CD4-positive, CD25-positive, alpha-beta regulatory T cell (primary cell): ENCODE results near the gene CDKAL1. TPM values are rescaled to one million over a fixed set of nuclear protein-coding genes. Genes with fewer than 3 reads are reported as not detected.
"Not testable (repeated sequence)": the region's sequence is repeated elsewhere in the genome, so short reads cannot be mapped to it uniquely, and the experiment has no call there.

Source experiments
- ATAC-seq, 2 donors: fragments of 150-1000 bp; cut with Tn5 transposase; one replicate each; pipeline ENCODE4 v1.10.0; 2021; ENCODE audit warnings: low read depth in 2 of 2, moderate number of reproducible peaks in 2 of 2, moderate library complexity in 1 of 2
- DNase-seq, 3 donors: peaks; one replicate each; pipeline versions ENCODE4 v3.0.0 to v3.0.0-alpha.2; 2012 to 2022; ENCODE audit warnings: mixed read lengths in 1 of 3
- H3K27ac ChIP-seq: one replicate; pipeline ENCODE4 v1.7.0; 2013; ENCODE audit warnings: mild to moderate bottlenecking, low read length; ENCODE audit not compliant: insufficient read depth, poor library complexity, severe bottlenecking
- H3K27me3 ChIP-seq: one replicate; pipeline ENCODE4 v1.7.0; 2013; ENCODE audit warnings: low read length; ENCODE audit not compliant: control insufficient read depth, insufficient read depth
- H3K36me3 ChIP-seq: one replicate; pipeline ENCODE4 v1.7.0; 2013; ENCODE audit warnings: mild to moderate bottlenecking, low read length, moderate library complexity; ENCODE audit not compliant: control insufficient read depth, insufficient read depth
- H3K4me1 ChIP-seq: 2 replicates; pipeline ENCODE4 v1.7.0; 2013; ENCODE audit warnings: mild to moderate bottlenecking, low read length; ENCODE audit not compliant: insufficient read depth, control insufficient read depth, poor library complexity, severe bottlenecking
- H3K4me3 ChIP-seq: one replicate; pipeline ENCODE4 v1.7.0; 2013; ENCODE audit warnings: low read depth, mild to moderate bottlenecking, low read length, moderate library complexity
- H3K9me3 ChIP-seq, 2 experiments: 1 replicate in 1 of 2; 2 replicates in 1 of 2; pipeline ENCODE4 v1.7.0; 2013; ENCODE audit warnings: low read length in 2 of 2, mild to moderate bottlenecking in 1 of 2, moderate library complexity in 1 of 2; ENCODE audit not compliant: control insufficient read depth in 2 of 2
- H3K27ac Mint-ChIP-seq, 3 donors: one replicate each; pipeline ENCODE4 v1.8.0; 2020 to 2022; ENCODE audit warnings: mild to moderate bottlenecking in 3 of 3, mixed read lengths in 3 of 3, moderate library complexity in 2 of 3
- H3K27me3 Mint-ChIP-seq: one replicate; pipeline ENCODE4 v1.8.0; 2022; ENCODE audit warnings: mild to moderate bottlenecking, mixed read lengths
- H3K36me3 Mint-ChIP-seq: one replicate; pipeline ENCODE4 v1.8.0; 2020; ENCODE audit warnings: mixed read lengths
- H3K4me1 Mint-ChIP-seq, 4 donors: one replicate each; pipeline ENCODE4 v1.8.0; 2020 to 2022; ENCODE audit warnings: mixed read lengths in 4 of 4, mild to moderate bottlenecking in 1 of 4
- H3K4me3 Mint-ChIP-seq, 4 donors: one replicate each; pipeline ENCODE4 v1.8.0; 2020 to 2022; ENCODE audit warnings: mild to moderate bottlenecking in 4 of 4, mixed read lengths in 4 of 4, moderate library complexity in 3 of 4
- H3K9me3 Mint-ChIP-seq, 7 donors: one replicate each; pipeline ENCODE4 v1.8.0; 2020 to 2022; ENCODE audit warnings: mixed read lengths in 7 of 7, mild to moderate bottlenecking in 3 of 7, moderate library complexity in 2 of 7
- polyA plus RNA-seq, 4 donors: library from polyadenylated mRNA; unstranded; fragments of 300-500 nt; fragmentation: Illumina TruSeq; gene quantifications; one replicate each; pipeline ENCODE4 v1.2.3, GENCODE V29; 2021
- total RNA-seq: library from RNA; stranded (reverse); gene quantifications from one replicate; pipeline ENCODE4 v1.2.3, GENCODE V29; 2022

CDKAL1 gene
- total and polyA plus RNA-seq, 5 donors from 2014 or later: 26.1 to 39.4 (median 30.4) TPM

GRCh38 chr6:21051777-21052176, 517.5 kb downstream of the CDKAL1 start:
- H3K27me3 ChIP-seq: no peaks in the 10 kb centered on the region
- peaks cover 32% of the 10 kb centered on the region for H3K36me3 Mint-ChIP-seq
- no peak overlapping the region for H3K4me3 Mint-ChIP-seq

GRCh38 chr6:21053612-21054011, 519.4 kb downstream of the CDKAL1 start:
- no peaks in the 10 kb centered on the region for H3K27me3 ChIP-seq
- ATAC-seq (no peak), DNase-seq (no peak)
- Mint-ChIP-seq H3K36me3 (peaks cover 44% of the 10 kb centered on the region), H3K4me3 (no peak overlapping the region), H3K27ac (no peak overlapping the region), H3K9me3 (peaks cover 0 to 31% (median 5%) of the 10 kb centered on the region in 7 donors), H3K27me3 (no peaks in the 10 kb centered on the region), H3K4me1 (peaks cover 0 to 13% (median 7%) of the 10 kb centered on the region in 4 donors)
- no peak overlapping the region for H3K27ac ChIP-seq
- H3K4me3 ChIP-seq: no peak overlapping the region
- H3K36me3 ChIP-seq: no peaks in the 10 kb centered on the region
- no peaks in the 10 kb centered on the region for H3K4me1 ChIP-seq
- peaks cover 0 to 6% of the 10 kb centered on the region in 2 experiments for H3K9me3 ChIP-seq

More at GRCh38 chr6:21051777-21052176, 517.5 kb downstream of the CDKAL1 start:
- ATAC-seq (no peak), DNase-seq (no peak)
- Histone ChIP-seq H3K36me3 (no peaks in the 10 kb centered on the region), H3K4me1 (no peaks in the 10 kb centered on the region), H3K9me3 (peaks cover 0 to 3% of the 10 kb centered on the region in 2 experiments), H3K4me3 (no peak overlapping the region), H3K27ac (no peak overlapping the region)
- Mint-ChIP-seq H3K27ac (no peak overlapping the region), H3K4me1 (peaks cover 0 to 14% (median 3%) of the 10 kb centered on the region in 4 donors), H3K9me3 (peaks cover 0 to 16% (median 0%) of the 10 kb centered on the region in 7 donors), H3K27me3 (no peaks in the 10 kb centered on the region)

DNA sequence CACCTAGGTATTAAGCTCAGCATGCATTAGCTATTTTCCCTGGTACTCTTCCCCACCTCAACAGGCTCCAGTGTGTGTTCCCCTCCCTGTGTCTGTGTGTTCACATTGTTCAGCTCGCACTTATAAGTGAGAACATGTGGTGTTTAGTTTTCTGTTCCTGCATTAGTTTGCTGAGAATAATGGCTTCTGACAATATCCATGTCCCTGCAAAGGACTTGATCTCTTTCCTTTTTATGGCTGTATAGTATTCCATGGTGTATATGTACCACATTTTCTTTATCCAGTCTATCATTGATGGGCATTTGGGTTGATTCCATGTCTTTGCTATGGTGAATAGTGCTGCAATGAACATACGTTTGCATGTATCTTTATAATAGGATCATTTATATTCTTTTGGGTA, 521.2 kb downstream of the CDKAL1 start:
- H3K4me3 Mint-ChIP-seq, H3K27me3 Mint-ChIP-seq, H3K4me1 ChIP-seq, H3K27me3 ChIP-seq, H3K4me3 ChIP-seq, ATAC-seq, H3K27ac ChIP-seq, DNase-seq, H3K36me3 ChIP-seq: not testable (repeated sequence)
- H3K9me3 ChIP-seq: peaks cover 6 to 11% of the 10 kb centered on the region in 2 experiments
- H3K4me1 Mint-ChIP-seq: peaks cover 0 to 13% (median 7%) of the 10 kb centered on the region in 4 donors
- peaks cover 45% of the 10 kb centered on the region for H3K36me3 Mint-ChIP-seq
- H3K27ac Mint-ChIP-seq: peak overlapping the region in 1 of 3 donors; percentile 28
- peaks cover 2 to 36% (median 7%) of the 10 kb centered on the region in 7 donors for H3K9me3 Mint-ChIP-seq

- Histone ChIP-seq H3K27me3 (no peaks in the 10 kb centered on the region), H3K4me3 (no peak overlapping the region), H3K4me1 (no peaks in the 10 kb centered on the region), H3K9me3 (peaks cover 6 to 8% of the 10 kb centered on the region in 2 experiments), H3K27ac (no peak overlapping the region), H3K36me3 (peaks cover 5% of the 10 kb centered on the region)
- DNase-seq (no peak), ATAC-seq (no peak)
- Mint-ChIP-seq H3K4me3 (peak overlapping the region in 1 of 4 donors; percentile 36), H3K36me3 (peaks cover 38% of the 10 kb centered on the region), H3K4me1 (peaks cover 4 to 12% (median 6%) of the 10 kb centered on the region in 4 donors), H3K9me3 (peaks cover 3 to 20% (median 7%) of the 10 kb centered on the region in 7 donors), H3K27me3 (no peaks in the 10 kb centered on the region), H3K27ac (no peak overlapping the region)
Observed at GRCh38 chr6:21061892-21062291, 527.6 kb downstream of the CDKAL1 start.

- H3K36me3 Mint-ChIP-seq: peaks cover 44% of the 10 kb centered on the region
Observed at GRCh38 chr6:21064756-21065340, 530.6 kb downstream of the CDKAL1 start.

DNA sequence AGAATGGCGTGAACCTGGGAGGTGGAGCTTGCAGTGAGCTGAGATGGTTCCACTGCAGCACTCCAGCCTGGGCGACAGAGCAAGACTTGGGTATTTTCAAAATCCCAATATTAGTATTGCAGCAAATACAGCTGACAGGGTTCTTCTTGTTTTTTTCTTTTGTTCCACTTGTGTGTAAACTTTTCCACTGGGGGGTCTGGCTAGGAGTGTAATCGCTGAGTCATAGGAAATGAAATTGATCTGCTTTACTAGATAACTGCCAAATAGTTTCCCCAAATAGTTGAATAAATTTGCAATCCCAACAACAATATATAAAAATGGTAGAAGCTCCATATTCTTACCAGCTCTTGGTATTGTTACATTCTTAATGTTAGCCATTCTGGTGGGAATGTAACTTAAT, 533.3 kb downstream of the CDKAL1 start:
- no peaks in the 10 kb centered on the region for H3K4me1 ChIP-seq
- Mint-ChIP-seq H3K36me3 (peaks cover 66% of the 10 kb centered on the region), H3K9me3 (peaks cover 0 to 19% (median 7%) of the 10 kb centered on the region in 7 donors), H3K4me3 (no peak overlapping the region), H3K4me1 (peaks cover 3 to 11% (median 5%) of the 10 kb centered on the region in 4 donors), H3K27me3 (no peaks in the 10 kb centered on the region), H3K27ac (no peak overlapping the region)
- H3K9me3 ChIP-seq: no peaks in the 10 kb centered on the region
- ATAC-seq (no peak), DNase-seq (no peak)
- peaks cover 7% of the 10 kb centered on the region for H3K36me3 ChIP-seq
- no peaks in the 10 kb centered on the region for H3K27me3 ChIP-seq
- no peak overlapping the region for H3K4me3 ChIP-seq
- no peak overlapping the region for H3K27ac ChIP-seq

More at GRCh38 chr6:21064756-21065340, 530.6 kb downstream of the CDKAL1 start:
- ATAC-seq (no peak), DNase-seq (no peak)
- Histone ChIP-seq H3K4me1 (no peaks in the 10 kb centered on the region), H3K4me3 (no peak overlapping the region), H3K36me3 (peaks cover 5% of the 10 kb centered on the region), H3K9me3 (no peaks in the 10 kb centered on the region), H3K27me3 (no peaks in the 10 kb centered on the region), H3K27ac (no peak overlapping the region)
- Mint-ChIP-seq H3K27ac (no peak overlapping the region), H3K27me3 (no peaks in the 10 kb centered on the region), H3K4me1 (peaks cover 0 to 11% (median 3%) of the 10 kb centered on the region in 4 donors), H3K4me3 (no peak overlapping the region), H3K9me3 (peaks cover 1 to 5% (median 3%) of the 10 kb centered on the region in 7 donors)

- no peak for DNase-seq
Observed at GRCh38 chr6:21070620-21071019, 536.4 kb downstream of the CDKAL1 start.

More at GRCh38 chr6:21070620-21071019, 536.4 kb downstream of the CDKAL1 start:
- peaks cover 0 to 27% (median 9%) of the 10 kb centered on the region in 7 donors for H3K9me3 Mint-ChIP-seq
- H3K36me3 ChIP-seq: peaks cover 17% of the 10 kb centered on the region
- H3K36me3 Mint-ChIP-seq: peaks cover 72% of the 10 kb centered on the region
- no peaks in the 10 kb centered on the region for H3K27me3 Mint-ChIP-seq
- no peak overlapping the region for H3K4me3 Mint-ChIP-seq
- H3K27ac ChIP-seq: no peak overlapping the region
- peaks cover 2 to 11% of the 10 kb centered on the region in 2 experiments for H3K9me3 ChIP-seq
- H3K4me3 ChIP-seq: no peak overlapping the region
- peaks cover 0 to 6% (median 3%) of the 10 kb centered on the region in 4 donors for H3K4me1 Mint-ChIP-seq
- H3K4me1 ChIP-seq: no peaks in the 10 kb centered on the region
- ATAC-seq: no peak
- no peaks in the 10 kb centered on the region for H3K27me3 ChIP-seq
- no peak overlapping the region for H3K27ac Mint-ChIP-seq
